ENCODE measurements around the gene DAZAP1. TPM values are rescaled to one million over a fixed set of nuclear protein-coding genes. Genes with fewer than 3 reads are reported as not detected.
A peak's percentile ranks its signal among the peaks of the same experiment; 100 is the strongest.

Gene DAZAP1
- total RNA-seq, 1 experiment from 2014 or later: 246 TPM

- H3K9me3 Mint-ChIP-seq (ENCODE audit: unreplicated experiment): no peaks in the 10 kb centered on the region
- no peaks in the 10 kb centered on the region for H3K4me1 Mint-ChIP-seq (ENCODE audit: insufficient read depth, unreplicated experiment)
- no peak overlapping the region for H3K27ac Mint-ChIP-seq (ENCODE audit: low read depth, unreplicated experiment)
- peaks cover 75% of the 10 kb centered on the region for H3K36me3 Mint-ChIP-seq (ENCODE audit: insufficient read depth, unreplicated experiment)
- no peak for DNase-seq (ENCODE audit: unreplicated experiment)
- POLR2A ChIA-PET: no interaction called here
- intact Hi-C loops (cut with micrococcal nuclease): no loop called here
- BruUV-seq (replicated peaks): no TSS peak
- no peaks in the 10 kb centered on the region for H3K27me3 Mint-ChIP-seq (ENCODE audit: insufficient read depth, unreplicated experiment)
- no peak overlapping the region for H3K4me3 Mint-ChIP-seq (ENCODE audit: unreplicated experiment)
- TF ChIP-seq CTCF (IDR thresholded peaks at IDR 0.05; ENCODE audit: unreplicated experiment): no peak
- CTCF ChIA-PET: interaction anchor here (0.9 kb wide), 1 partner anchor 11 kb away, joined by 4 read pairs; no protein-coding TSS in a partner anchor
These were observed 27.2 kb downstream of the DAZAP1 start for GRCh38 chr19:1434577-1435060.

DNA sequence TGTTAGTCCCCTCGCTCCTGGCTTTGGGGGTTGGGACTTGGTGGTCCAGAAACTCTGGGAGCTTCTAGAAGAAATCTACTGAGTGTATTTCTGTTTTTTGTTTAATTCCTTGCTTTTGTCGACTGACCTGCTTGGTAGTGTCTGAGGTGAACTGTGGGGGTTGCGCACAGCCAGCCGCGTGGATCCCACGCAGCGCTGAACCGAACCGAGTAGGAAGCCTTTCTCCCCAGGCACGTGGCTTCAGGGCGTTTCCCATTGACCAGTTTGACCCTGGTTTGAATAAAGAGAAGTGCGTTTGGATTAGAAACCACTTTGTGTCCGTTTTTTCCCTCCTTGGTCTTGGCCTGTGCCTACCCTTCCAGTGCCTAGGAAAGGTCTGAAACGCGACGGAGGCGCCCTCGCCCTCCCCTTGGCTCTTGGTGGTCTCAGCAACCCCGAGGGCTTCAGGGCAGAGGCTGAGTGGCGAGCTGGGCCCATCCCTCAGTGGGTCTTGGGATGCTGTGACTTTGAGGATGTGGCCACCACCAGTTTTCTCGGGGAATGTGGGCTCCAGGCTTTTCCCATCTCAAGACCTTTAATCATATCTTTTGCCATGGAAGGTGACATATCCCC lies 28.1 kb downstream of the DAZAP1 start:
- intact Hi-C loops (cut with micrococcal nuclease): no loop called here
- Mint-ChIP-seq H3K36me3 (ENCODE audit: insufficient read depth, unreplicated experiment) (peaks cover 75% of the 10 kb centered on the region), H3K4me1 (ENCODE audit: insufficient read depth, unreplicated experiment) (no peaks in the 10 kb centered on the region), H3K27me3 (ENCODE audit: insufficient read depth, unreplicated experiment) (no peaks in the 10 kb centered on the region), H3K27ac (ENCODE audit: low read depth, unreplicated experiment) (no peak overlapping the region), H3K4me3 (ENCODE audit: unreplicated experiment) (no peak overlapping the region), H3K9me3 (ENCODE audit: unreplicated experiment) (no peaks in the 10 kb centered on the region)
- DNase-seq (ENCODE audit: unreplicated experiment): no peak
- POLR2A ChIA-PET: no interaction called here
- CTCF ChIA-PET: interaction anchor here (0.8 to 1.2 kb wide), 4 partner anchors 10 to 25 kb away, joined by 3 to 4 read pairs (median 4); no protein-coding TSS in a partner anchor
- BruUV-seq (replicated peaks): no TSS peak
- TF ChIP-seq CTCF (IDR thresholded peaks at IDR 0.05; ENCODE audit: unreplicated experiment): no peak

DNA sequence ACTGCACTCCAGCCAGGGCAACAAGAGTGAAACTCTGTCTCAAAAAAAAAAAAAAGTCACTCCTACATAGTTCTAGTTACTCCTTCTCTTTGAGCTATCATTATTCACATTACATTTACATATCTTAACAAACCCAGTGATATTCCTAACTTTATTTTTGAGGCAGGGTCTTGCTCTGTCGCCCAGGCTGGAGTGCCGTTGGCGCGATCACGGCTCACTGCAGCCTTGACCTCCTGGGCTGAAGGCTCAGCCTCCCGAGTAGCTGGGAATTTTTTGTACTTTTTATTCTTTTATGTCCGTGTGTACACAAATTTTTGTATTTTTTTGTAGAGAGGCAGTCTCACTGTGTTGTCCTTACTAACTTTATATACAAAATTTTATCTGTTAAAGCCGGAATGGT lies 30.2 kb downstream of the DAZAP1 start:
- H3K27me3 Mint-ChIP-seq (ENCODE audit: insufficient read depth, unreplicated experiment): no peaks in the 10 kb centered on the region
- intact Hi-C loops (cut with micrococcal nuclease): loop anchor here (1.0 to 2.0 kb wide), 2 partner anchors 76 to 159 kb away; partner anchors contain the start of gene ADAMTSL5
- no peaks in the 10 kb centered on the region for H3K9me3 Mint-ChIP-seq (ENCODE audit: unreplicated experiment)
- BruUV-seq (replicated peaks): no TSS peak
- TF ChIP-seq CTCF (IDR thresholded peaks at IDR 0.05; ENCODE audit: unreplicated experiment): no peak
- no peak overlapping the region for H3K4me3 Mint-ChIP-seq (ENCODE audit: unreplicated experiment)
- H3K27ac Mint-ChIP-seq (ENCODE audit: low read depth, unreplicated experiment): no peak overlapping the region
- DNase-seq (ENCODE audit: unreplicated experiment): no peak
- peaks cover 75% of the 10 kb centered on the region for H3K36me3 Mint-ChIP-seq (ENCODE audit: insufficient read depth, unreplicated experiment)
- ChIA-PET POLR2A (interaction anchor here (1.2 to 1.4 kb wide), 2 partner anchors 20 to 162 kb away, joined by 3 to 4 read pairs; partner anchors contain the start of gene FAM174C), CTCF (interaction anchor here (0.6 to 1.4 kb wide), 6 partner anchors 9 to 153 kb away, joined by 3 to 5 read pairs (median 3); no protein-coding TSS in a partner anchor)
- H3K4me1 Mint-ChIP-seq (ENCODE audit: insufficient read depth, unreplicated experiment): peaks cover 2% of the 10 kb centered on the region

DNA sequence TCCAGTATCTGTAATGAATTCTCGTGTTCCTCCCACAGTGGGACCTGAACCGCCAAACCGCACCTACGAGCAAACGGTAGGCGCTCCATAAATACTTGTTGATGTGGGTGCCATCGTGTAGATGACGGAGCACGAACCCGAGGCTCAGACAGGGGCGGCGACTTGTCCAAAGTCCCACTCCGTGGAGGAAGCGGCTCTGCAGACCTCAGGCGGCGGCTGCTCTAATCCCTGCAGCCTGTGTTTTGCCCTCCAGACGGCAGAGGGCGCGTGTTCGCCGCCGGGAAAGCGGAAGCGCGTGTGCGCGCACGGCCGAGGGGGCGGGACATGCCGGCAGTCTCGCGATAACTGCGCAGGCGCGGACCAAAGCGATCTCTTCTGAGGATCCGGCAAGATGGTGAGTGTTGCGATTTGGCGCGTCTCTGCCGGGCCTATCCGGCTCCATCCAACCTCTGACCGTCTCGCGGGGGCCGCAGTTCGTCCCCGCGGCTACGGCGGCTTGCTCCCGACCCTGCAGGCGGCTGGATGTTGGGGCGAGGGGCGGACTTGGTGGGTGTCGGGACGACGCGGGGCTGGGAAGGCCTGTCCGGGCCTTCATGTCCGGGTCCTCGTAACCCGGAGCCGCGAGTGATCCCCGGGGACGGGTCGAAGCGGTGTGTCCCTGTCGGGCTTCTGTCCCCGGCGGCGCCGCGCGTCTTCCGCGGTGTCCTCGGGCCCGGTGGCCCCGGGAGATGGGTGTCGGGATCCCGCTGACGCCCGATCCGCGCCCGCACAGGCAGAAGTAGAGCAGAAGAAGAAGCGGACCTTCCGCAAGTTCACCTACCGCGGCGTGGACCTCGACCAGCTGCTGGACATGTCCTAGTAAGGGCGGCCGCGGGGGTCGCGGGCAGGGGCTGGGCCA lies 30.9 kb downstream of the DAZAP1 start, which contains the start of gene RPS15:
RPS15 (plus strand) TSS at position 362 of the 898 bp plus-strand sequence; CDS start at position 392, 30 bp downstream.
- no peaks in the 10 kb centered on the region for H3K9me3 Mint-ChIP-seq (ENCODE audit: unreplicated experiment)
- DNase-seq (ENCODE audit: unreplicated experiment): peak; percentile 92
- intact Hi-C loops (cut with micrococcal nuclease): loop anchor here (1.0 to 2.0 kb wide), 2 partner anchors 75 to 159 kb away; partner anchors contain the start of gene ADAMTSL5
- H3K4me3 Mint-ChIP-seq (ENCODE audit: unreplicated experiment): peak within 1 kb of the TSS; percentile 98
- peaks cover 6% of the 10 kb centered on the region for H3K4me1 Mint-ChIP-seq (ENCODE audit: insufficient read depth, unreplicated experiment)
- TSS peak; percentile 65 for BruUV-seq (replicated peaks)
- H3K36me3 Mint-ChIP-seq (ENCODE audit: insufficient read depth, unreplicated experiment): peaks cover 77% of the 10 kb centered on the region
- POLR2A ChIA-PET: interaction anchor here (0.9 to 1.7 kb wide), 6 partner anchors 15 to 163 kb away, joined by 3 to 4 read pairs (median 3); partner anchors contain the start of gene FAM174C
- H3K27me3 Mint-ChIP-seq (ENCODE audit: insufficient read depth, unreplicated experiment): no peaks in the 10 kb centered on the region
- peak within 1 kb of the TSS; percentile 100 for H3K27ac Mint-ChIP-seq (ENCODE audit: low read depth, unreplicated experiment)
- CTCF ChIA-PET: interaction anchor here (0.6 to 1.3 kb wide), 5 partner anchors 9 to 153 kb away, joined by 3 to 5 read pairs (median 3); no protein-coding TSS in a partner anchor
- peak; percentile 87 for TF ChIP-seq CTCF (IDR thresholded peaks at IDR 0.05; ENCODE audit: unreplicated experiment)
